Forelimb muscle (tissue), 1 donor: ENCODE results near the gene ITCH. TPM values are rescaled to one million over a fixed set of nuclear protein-coding genes. Genes with fewer than 3 reads are reported as not detected.
"Not testable (repeated sequence)": the region's sequence is repeated elsewhere in the genome, so short reads cannot be mapped to it uniquely, and the experiment has no call there.

Source experiments
- DNase-seq: peaks from one replicate; pipeline ENCODE4 v3.0.0-alpha.2; 2013; ENCODE audit warnings: low read depth
- polyA plus RNA-seq: library from polyadenylated mRNA; unstranded; fragments of 120-200 nt; gene quantifications from one replicate; pipeline ENCODE4 v1.2.1, GENCODE V29; 2013; ENCODE audit not compliant: insufficient read length

The ITCH gene
- polyA plus RNA-seq, 1 donor = 23.9 TPM

DNA sequence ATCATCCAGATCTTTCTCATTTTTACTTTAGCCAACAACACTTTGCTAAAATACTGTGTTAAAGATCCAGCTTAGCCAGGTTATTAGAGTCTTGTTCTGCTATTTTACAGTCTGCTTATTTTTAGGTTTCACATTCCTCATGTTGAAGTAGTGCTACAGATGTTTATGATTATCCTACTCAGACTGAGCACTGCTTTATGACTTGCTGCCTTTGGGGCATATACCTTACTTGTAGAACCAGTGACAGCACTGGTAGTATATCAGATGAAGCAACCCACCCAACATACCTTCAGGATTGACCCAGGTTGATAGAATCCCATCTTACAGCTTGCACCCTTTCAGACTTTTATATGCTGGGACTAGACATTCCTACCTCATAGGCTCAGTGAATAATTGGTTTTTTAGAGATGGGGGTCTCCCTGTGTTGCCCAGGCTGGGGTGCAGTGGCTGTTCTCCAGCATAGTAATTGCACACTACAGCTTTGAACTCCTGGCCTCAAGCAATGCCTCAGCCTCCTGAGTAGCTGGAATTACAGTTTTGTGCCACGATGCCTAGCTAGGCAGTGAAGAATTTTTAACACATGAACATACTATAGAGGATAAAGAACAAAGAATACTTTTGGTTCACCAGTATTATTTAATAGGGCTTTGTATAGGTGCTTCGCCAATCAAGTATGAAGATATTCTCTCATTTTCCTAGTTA is 89.4 kb downstream of the ITCH start:
- DNase-seq = no peak

DNA sequence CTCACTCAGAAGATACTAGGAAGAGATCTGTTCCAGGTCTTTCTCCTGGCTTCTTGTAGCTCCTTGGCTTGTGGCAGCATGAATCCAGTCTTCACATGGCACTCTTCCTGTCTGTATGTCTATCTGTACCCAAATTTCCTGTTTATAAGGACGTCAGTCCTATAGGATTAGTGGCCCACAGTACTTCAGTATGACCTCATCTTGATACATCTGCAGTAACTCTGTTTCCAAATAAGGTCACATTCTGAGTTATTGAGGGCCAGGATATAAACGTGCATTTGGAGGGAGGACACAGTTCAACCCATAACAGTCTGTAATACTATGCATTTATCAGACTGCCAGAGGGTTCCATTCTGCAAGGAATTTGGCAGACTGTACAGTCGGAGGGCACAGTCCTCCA is 95.6 kb downstream of the ITCH start:
- no peak for DNase-seq

DNA sequence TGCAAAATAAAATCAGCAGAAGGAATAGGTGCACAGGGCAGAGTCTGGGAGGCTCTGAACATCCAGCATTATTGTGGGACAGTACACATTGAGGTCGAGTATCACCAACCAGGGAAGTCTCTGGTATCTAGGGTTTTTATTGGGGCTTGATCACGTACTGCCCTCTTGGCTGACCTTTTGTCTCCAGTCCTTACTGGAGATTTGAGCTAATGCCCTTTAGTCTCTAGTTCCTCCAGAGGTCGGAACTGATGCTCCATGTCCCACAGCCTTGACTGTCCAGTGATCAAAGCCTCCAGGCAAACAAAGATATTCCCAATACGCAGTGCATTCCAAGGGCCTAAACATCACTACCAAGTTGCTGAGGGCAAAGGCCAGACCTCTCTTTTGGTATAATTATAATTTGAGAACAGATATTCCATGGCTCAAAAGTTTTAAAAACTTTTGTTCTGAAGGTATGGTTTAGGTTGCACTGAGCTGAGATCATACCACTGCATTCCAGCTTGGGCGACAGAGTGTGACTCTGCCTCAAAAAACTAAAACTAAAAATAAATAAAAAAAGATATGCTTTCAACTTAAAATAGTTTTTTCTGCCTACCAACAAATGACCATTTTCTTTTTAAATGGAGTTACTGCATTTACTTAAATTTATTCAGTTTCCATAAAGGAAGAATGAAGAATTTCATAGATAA is 96.3 kb downstream of the ITCH start:
- DNase-seq = no peak

DNA sequence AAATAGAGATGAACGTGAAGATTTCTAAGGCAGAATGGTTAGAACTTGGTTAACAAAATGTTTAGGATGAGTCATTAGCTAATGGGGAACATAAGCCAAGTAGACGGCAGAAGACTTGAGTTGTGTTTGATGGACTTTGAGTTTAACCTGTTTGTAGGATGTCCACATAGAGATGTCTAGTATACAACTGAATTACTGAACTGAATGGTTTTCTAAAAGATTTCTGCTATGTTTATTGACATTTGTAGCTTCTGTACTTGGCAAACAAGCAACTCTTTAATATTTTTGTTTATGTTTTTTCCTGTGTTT is 98.7 kb downstream of the ITCH start:
- DNase-seq = no peak

DNA sequence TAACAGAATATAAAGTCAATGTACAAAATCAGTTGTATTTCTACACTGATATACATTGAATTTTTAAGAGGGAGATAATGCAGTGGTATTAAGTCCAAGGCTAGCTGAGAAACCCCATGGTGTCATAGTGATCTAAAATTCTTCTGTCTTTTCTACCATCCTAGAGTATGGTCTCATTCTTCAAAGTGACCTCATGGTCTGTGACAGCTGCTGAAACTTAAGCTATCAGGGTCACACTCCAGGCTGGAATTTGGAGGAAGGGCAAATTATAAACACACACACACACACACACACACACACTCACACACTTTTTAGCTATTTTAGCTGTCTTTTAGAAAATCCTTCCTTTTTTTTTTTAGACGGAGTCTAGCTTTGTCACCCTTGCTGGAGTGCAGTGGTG is 105.9 kb downstream of the ITCH start:
- DNase-seq = no peak

DNA sequence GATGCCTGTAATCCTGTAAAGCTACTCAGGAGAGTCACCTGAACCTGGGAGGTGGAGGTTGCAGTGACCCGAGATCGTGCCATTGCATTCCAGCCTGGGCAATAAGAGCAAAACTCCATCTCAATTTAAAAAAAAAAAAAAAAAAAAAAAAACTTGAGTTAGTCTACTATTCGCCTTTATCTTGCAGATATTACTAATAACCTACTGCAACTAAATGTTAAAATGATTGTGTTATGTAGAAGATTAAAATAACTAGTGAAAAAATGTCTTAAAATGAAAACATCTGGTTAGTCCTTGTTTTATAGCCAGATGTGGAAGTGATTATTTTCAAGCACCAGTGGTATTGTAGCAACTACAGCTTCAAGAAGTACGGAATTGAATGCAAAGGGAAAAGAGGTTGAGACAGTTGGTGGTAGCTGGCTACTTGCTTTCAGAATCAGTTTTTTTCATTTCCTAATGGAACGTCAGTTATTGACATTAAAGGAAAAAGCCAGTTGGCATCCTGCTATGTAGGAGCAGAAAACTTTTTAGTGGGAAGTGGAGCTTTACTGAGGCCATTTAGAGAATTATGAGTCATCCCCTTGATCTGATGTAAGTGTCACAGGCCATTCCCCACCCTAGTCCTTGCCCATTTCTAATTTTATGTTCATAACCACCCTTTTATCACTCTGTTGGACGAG is 109.3 kb downstream of the ITCH start:
- no peak for DNase-seq

DNA sequence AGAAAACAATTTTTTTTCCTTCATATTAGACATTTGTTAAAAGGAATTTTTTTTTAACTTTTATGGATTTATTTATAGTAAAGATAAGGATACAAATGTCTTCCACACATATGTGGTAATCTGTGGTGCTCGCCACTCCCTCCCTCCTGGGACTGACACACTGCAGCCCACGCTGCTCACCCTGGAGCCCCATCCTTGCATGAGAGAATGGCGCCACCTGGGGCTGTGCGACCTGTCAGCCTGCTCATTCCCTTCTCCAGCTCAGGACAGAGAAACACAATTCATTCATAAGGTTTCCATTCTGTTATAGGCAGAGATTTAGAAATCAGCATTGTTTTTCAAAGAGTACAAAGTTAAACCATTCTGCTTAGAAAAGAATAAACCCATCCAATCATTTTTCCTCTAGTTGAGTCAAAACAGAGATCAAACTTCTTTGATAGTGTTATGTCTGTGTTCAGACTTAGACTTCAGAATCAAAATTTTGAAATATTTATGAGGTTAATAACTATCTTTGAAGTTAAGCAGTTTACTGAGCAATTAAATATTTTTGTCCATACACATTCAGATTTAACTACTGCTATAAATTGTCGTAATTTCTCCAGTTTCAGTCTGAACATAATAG is 110.3 kb downstream of the ITCH start:
- no peak for DNase-seq

DNA sequence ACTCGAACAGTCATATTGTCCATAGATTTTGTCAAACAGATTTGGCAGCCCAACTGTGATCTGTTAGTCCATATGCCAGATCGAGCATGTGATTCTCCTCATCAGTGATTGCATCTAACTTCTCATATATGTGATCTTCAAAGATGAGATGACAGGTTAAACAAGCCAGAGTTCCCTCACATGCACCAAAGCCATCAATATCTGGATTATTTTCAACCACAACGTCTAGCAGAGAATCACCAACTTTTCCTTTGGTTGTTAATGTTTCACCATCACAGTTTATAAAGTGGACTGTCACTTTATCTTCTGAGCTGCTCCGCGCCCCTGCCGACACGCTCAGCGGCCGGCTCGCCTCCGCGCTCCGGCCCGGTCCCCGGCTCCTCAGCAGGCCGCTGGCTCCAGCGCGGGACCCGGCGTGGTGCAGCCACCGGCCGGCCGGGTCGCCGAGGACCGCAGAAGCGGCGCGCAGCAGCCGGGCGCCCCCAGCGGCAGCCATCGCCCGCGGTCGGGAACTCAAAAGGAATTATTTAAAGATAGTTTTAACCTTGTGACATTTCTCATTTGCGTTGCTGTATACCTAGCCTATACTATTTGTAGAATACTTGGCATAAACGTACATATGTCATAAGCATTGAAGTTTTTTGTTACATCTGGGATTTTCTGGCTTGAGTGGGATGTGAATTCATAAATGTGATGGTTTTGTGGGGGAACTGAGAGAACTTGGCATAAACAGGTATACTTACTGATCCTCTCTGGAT is 113.1 kb downstream of the ITCH start:
- DNase-seq = no peak

DNA sequence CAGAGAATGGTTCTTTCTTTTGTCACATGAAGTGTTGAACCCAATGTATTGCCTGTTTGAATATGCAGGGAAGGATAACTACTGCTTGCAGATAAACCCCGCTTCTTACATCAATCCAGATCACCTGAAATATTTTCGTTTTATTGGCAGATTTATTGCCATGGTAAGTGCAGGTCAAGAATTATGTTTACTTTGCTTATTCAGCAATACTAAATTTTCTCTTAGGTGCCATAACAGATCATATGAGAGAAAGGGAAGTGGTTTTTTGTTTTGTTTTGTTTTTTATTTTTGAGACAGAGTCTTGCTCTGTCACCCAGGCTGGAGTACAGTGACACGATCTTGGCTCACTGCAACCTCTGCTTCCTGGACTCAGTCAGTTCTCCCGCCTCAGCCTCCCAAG is 116.6 kb downstream of the ITCH start:
- no peak for DNase-seq

DNA sequence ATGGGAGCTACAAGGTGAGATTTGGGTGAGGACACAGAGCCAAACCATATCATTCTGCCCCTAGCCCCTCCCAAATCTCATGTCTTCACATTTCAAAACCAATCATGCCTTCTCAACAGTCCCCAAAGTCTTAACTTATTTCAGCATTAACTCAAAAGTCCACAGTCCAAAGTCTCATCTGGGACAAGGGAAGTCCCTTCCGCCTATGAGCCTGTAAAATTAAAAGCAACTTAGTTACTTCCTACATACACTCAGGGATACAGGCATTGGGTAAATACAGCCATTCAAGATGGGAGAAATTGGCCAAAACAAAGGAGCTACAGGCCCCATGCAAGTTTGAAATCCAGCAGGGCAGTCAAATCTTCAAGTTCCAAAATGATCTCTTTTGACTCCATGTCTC is 119.1 kb downstream of the ITCH start:
- not testable (repeated sequence) for DNase-seq

DNA sequence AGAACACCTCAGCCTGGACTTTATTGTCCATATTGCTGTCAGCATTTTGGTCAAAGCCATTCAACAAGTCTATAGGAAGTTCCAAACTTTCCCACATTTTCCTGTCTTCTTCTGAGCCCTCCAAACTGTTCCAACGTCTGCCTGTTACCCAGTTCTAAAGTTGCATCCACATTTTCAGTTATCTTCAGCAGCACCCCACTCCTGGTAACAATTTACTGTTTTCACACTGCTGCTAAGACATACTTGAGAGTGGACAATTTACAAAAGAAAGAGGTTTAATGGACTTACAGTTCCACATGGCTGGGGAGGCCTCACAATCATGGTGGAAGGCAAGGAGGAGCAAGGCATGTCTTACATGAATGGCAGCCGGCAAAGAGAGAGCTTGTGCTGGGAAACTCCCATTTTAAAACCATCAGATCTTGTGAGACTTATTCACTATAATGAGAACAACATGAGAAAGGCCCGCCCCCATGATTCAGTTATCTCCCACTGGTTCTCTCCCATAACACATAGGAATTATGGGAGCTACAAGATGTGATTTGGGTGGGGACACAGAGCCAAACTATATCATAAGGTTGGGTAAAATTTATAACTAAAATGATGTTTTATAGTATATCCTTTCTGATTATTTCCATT is 120.6 kb downstream of the ITCH start:
- DNase-seq = not testable (repeated sequence)

DNA sequence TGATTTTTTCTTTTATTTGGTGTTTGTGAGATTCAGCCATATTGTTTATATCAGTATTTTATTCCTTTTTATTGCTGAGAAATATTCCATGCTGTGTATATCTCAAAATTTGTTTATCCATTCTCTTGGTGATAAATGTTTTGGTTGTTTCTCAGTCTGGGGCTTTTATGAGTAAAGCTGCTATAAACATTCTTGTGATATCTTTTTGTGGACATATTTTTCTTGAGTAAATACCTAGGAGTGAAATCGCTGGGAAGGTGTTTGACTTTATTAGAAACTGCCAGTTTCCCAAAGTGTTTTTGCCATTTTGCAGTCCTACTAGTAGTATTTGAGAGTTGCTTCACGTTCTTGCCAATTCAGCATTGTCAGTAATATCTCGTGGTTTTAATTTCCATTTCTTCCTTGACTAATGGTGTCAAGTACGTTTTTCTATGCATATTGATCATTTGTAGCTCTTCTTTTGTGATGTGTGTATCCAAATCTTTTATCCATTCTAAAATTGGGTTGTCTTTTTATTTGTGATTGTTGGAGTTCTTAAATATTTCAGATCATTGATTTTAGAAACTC is 122.1 kb downstream of the ITCH start:
- DNase-seq = no peak

DNA sequence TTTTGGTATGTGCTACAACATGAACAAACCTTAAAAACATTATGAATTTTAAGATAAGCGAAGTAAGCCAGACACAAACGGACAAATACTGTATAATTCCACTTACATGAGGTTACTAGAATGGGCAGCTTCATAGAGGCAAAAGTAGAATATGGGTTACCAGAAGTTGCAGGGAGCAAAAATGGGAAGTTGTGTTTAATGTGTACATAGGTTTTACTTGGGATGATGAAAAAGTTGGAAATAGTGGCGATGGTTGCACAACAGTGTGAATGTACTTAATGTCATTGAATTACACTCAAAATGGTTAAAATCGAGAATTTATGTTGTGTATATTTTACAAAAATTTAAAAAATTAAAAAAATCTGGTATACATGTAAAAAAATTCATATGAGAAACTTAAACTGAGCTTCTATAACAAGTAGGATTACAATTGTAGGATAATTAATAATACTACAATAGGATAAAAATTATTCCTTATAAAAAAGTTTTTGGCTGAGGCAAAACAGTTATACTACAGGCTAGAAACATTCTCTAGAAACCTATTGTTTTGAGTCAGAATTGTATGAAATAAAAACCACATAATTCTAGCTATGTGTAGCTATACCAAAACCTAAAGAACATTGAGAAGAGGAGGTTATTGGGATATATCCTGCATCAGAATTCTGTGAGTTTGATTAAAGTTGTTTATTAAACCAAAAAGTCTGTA is 128.3 kb downstream of the ITCH start:
- no peak for DNase-seq

DNA sequence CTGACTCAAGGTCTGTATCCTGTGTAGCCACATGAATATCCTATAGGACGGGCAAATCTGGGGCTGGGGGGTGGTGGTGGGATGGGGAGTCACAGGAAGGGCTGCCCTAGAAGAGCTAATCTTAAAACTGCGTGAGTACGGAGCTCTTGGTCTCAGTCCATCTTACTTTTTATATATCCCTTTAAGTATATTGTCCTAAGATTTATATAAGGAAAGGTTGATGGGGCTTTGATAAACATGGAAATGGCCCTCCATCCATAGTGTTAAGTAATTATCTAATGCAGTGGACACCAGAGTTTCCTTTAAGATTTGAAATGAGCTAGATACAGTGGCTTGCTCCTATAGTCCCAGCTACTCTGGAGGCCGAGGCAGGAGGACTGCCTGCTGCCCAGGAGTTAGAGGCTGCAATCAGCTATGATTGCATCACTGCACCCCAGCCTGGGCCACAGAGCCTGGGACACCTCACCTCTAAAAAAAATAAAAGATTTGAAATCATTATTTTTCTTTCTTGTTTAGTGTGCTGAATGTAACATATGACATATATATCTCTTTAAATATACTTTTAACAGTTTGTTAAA is 128.9 kb downstream of the ITCH start:
- no peak for DNase-seq

DNA sequence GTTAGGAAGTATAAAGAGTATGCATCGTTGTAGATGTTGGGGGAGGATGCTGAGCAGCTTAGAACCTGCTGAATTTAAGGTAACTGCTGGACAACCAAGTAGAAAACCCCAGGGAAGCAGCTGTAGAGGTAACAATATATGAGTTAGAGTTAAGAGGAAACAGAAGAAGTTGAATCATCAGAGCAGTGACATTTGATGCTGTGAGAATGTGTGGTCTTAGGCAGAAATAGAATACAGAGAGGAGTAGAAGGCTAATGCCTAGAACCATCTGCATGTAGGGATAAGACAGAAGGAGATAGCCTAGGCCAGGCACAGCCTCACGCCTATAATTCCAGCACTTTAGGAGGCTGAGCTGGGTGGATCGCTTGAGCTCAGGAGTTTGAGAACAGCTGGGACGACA is 130.6 kb downstream of the ITCH start:
- no peak for DNase-seq

DNA sequence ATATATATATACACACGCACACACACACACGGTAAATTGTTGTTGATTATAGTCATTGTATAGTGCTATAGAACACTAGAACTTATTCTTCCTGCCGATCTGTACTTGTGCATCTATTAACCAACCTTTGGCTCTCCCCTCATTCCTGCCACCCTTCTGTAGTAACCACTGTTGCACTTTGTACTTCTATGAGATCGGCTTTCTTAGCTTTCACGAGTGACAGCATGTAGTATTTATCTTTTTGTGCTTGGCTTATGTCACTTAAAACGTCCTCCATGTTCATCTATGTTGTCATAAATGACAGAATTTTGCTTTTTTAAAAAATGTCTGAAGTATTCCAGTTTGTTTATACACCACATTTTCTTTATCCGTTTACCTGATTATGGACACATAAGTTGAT is 132.2 kb downstream of the ITCH start:
- no peak for DNase-seq

DNA sequence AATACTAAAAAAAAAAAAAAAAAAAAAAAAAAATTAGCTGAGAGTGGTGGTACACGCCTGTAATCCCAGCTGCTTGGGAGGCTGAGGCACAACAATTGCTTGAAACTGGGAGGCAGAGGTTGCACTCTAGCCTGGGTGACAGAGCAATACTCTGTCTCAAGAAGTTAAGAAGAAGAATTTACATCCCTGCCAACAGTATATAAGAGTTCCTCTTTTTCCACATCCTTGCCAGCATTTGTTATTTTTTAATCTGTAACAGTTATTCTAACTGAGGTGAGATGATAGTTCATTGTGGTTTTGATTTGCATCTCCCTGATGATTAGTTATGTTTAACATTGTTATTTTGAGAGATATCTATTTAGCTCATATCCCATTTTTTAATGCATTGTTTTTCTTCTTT is 132.8 kb downstream of the ITCH start:
- no peak for DNase-seq

DNA sequence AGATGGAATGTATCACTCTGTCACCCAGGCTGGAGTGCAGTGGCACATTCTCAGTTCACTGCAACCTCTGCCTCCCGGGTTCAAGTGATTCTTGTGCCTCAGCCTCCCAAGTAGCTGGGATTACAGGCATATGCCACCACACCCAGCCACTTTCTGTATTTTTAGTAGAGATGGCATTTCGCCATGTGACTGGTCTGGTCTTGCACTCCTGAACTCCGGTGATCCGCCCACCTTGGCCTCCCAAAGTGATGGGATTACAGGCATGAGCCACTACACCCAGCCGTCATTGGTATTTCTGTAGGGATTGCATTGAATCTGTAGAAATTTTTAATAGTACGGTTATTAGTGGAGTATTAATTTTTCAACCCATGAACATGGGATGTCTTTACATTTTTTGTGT is 134.5 kb downstream of the ITCH start:
- DNase-seq = not testable (repeated sequence)

DNA sequence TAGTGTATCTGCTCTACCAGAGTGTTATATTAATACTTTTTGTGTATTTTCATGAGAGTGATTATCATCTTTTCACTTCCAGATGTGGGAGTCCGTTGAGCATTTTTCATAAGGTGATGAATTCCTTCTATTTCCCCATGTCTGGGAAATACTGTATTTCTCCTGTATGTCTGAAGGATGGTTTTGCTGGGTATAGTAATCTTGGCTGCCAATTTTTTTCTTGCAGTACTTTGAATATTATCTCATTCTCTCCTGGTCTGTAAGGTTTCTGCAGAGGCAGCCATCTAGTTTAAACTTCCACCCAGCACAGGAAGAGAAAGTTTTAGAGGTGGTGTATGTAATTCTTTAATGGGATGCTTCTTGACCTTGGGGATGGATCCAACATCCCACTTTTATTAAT is 137.8 kb downstream of the ITCH start:
- no peak for DNase-seq

DNA sequence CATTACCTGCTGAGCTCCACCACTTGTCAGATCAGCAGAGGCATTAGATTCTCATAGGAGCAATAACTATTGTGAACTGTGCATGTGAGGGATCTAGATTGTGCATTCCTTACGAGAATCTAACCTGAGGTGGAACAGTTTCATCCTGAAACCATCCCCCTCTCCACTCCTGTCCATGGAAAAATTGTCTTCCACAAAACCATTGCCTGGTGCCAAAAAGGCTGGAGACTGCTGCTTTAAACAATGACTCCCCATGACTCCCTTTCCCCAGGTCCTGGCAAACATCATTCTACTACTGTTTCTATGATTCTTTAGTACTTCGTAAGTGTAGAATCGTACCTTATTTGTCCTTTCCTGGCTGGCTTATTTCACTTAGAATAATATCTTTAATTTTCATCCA is 143.4 kb downstream of the ITCH start:
- DNase-seq = no peak
